OCI-LY7 (cell line): ENCODE measurements around the gene PINK1. TPM values are rescaled to one million over a fixed set of nuclear protein-coding genes. Genes with fewer than 3 reads are reported as not detected.

Source experiments
- BruUV-seq: library from RNA; stranded (reverse); fragments of 400-500 nt; replicated peaks from 2 replicates; lab custom pipeline; 2021; lab: Mats Ljungman, UMichigan
- CTCF ChIA-PET: fragments of 300-600 bp; sonication (Branson Sonifier 250); formaldehyde crosslinking; loops from one replicate; lab custom pipeline; 2022; ENCODE audit warnings: antibody characterized with exemption; ENCODE audit not compliant: unreplicated experiment; lab: Charles Lee
- POLR2A ChIA-PET: fragments of 300-600 bp; sonication (Branson Sonifier 250); formaldehyde crosslinking; loops from one replicate; lab custom pipeline; 2022; ENCODE audit warnings: antibody characterized with exemption; lab: Charles Lee
- DNase-seq: peaks from one replicate; pipeline ENCODE4 v3.0.0-alpha.2; 2015; ENCODE audit warnings: low spot score
- H2AFZ ChIP-seq: fragments of 200-600 bp; sonication (generic), shearing (Covaris generic); 2 replicates; pipeline ENCODE4 v1.6.1; 2014; ENCODE audit warnings: mild to moderate bottlenecking, antibody characterized with exemption, low read length, moderate library complexity
- H3K27ac ChIP-seq: fragments of 200-600 bp; sonication (generic); 2 replicates; pipeline ENCODE4 v1.5.1; 2014; ENCODE audit warnings: mixed run types, low read depth, mild to moderate bottlenecking, moderate library complexity, low read length, inconsistent platforms; ENCODE audit not compliant: poor library complexity, severe bottlenecking
- H3K36me3 ChIP-seq: fragments of 200-600 bp; sonication (generic); 2 replicates; pipeline ENCODE4 v1.6.1; 2014; ENCODE audit warnings: mild to moderate bottlenecking, antibody characterized with exemption, low read length, moderate library complexity, mixed read lengths; ENCODE audit not compliant: insufficient read depth
- H3K4me1 ChIP-seq: fragments of 200-600 bp; sonication (generic); 2 replicates; pipeline ENCODE4 v1.5.1; 2014; ENCODE audit warnings: mild to moderate bottlenecking, low read length; ENCODE audit not compliant: insufficient read depth, poor library complexity, severe bottlenecking
- H3K4me2 ChIP-seq: fragments of 200-600 bp; sonication (generic); 2 replicates; pipeline ENCODE4 v1.6.1; 2014; ENCODE audit warnings: mild to moderate bottlenecking, low read length
- H3K4me3 ChIP-seq: fragments of 200-600 bp; sonication (generic); 2 replicates; pipeline ENCODE4 v1.5.1; 2014; ENCODE audit warnings: mild to moderate bottlenecking, low read depth, low read length; ENCODE audit not compliant: poor library complexity, severe bottlenecking
- H3K79me2 ChIP-seq: fragments of 200-600 bp; sonication (generic); 2 replicates; pipeline ENCODE4 v1.6.1; 2016; ENCODE audit warnings: low read depth, mild to moderate bottlenecking, low read length, moderate library complexity, mixed read lengths; ENCODE audit not compliant: insufficient read depth
- H3K9me2 ChIP-seq: fragments of 200-600 bp; sonication (generic); 2 replicates; pipeline ENCODE4 v1.6.1; 2016; ENCODE audit warnings: mild to moderate bottlenecking, low read length, mixed read lengths; ENCODE audit not compliant: insufficient read depth
- H3K9me3 ChIP-seq: fragments of 200-600 bp; sonication (generic); 2 replicates; pipeline ENCODE4 v1.6.1; 2014; ENCODE audit warnings: mild to moderate bottlenecking, mixed run types, low read length, mixed read lengths
- H4K20me1 ChIP-seq: fragments of 200-600 bp; sonication (generic); 2 replicates; pipeline ENCODE4 v1.6.1; 2014; ENCODE audit warnings: mild to moderate bottlenecking, antibody characterized with exemption, low read length, moderate library complexity, mixed read lengths; ENCODE audit not compliant: insufficient read depth
- CTCF ChIP-seq: fragments of 200-600 bp; sonication (generic); conservative IDR thresholded peaks from 2 replicates; pipeline ENCODE4 v1.5.1; 2014; ENCODE audit warnings: mild to moderate bottlenecking, antibody characterized with exemption, low read length, moderate library complexity, mixed read lengths
- EZH2phosphoT487 ChIP-seq: fragments of 200-600 bp; sonication (generic); IDR thresholded peaks from 2 replicates; pipeline ENCODE4 v1.6.1; 2018; ENCODE audit warnings: low read depth, borderline replicate concordance, mild to moderate bottlenecking, mixed run types, antibody characterized with exemption, low read length, moderate library complexity, mixed read lengths
- intact Hi-C: fragments of 100-400 bp; cut with micrococcal nuclease; formaldehyde crosslinking; loops from one replicate; pipeline ENCODE4 v1.10.0; 2022; ENCODE audit not compliant: unreplicated experiment
- total RNA-seq, 2 experiments: library from RNA; depleted of rRNA in 1 of 2; stranded (reverse); fragments of >200 nt in 1 of 2; shearing (Covaris generic) in 1 of 2; gene quantifications; 2 replicates each; pipeline ENCODE4 v1.2.3, GENCODE V29; 2014 to 2022

PINK1 gene
- total RNA-seq, 2 experiments from 2014 or later, result 8.9 to 13.4 TPM

DNA sequence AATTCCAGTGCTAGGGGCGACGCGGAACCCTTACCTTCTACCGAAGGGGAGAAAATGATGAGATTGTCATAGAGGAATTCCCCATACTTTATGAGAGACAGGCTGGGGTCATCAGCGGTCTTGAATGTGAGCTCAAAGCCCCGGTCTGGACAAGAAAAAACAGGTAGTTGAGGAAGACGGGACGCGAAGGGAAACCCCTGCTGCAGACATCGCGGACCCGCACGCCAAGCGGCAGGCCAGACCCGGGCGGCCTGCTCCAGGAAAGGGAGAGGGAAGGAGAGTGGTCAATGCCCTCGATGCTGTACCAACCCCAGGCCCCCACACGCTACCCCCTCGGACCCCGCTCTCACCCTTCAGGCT is 27.6 kb downstream of the PINK1 start:
- Histone ChIP-seq H3K79me2 (peaks cover 40% of the 10 kb centered on the region), H3K4me3 (peak overlapping the region; percentile 94), H3K36me3 (peaks cover 44% of the 10 kb centered on the region), H3K4me1 (peaks cover 26% of the 10 kb centered on the region), H4K20me1 (peaks cover 10% of the 10 kb centered on the region; the same call in 1 of the 2 replicates), H3K9me2 (no peaks in the 10 kb centered on the region), H2AFZ (peak overlapping the region; percentile 43; the same call in 1 of the 2 replicates), H3K4me2 (peak overlapping the region; percentile 98), H3K9me3 (no peaks in the 10 kb centered on the region), H3K27ac (peak overlapping the region; percentile 35)
- TF ChIP-seq CTCF, result no peak
- TF ChIP-seq EZH2phosphoT487, result no peak
- CTCF ChIA-PET, result interaction anchor here (0.6 to 0.7 kb wide), 2 partner anchors 27 to 195 kb away, joined by 3 to 5 read pairs; no protein-coding TSS in a partner anchor
- no TSS peak for BruUV-seq
- DNase-seq, result peak; percentile 43
- intact Hi-C loops, result loop anchor here (2.0 kb wide), 1 partner anchor 26 kb away; no protein-coding TSS in a partner anchor
- POLR2A ChIA-PET, result interaction anchor here (0.6 to 2.0 kb wide), 6 partner anchors 11 to 517 kb away, joined by 3 to 10 read pairs (median 4); partner anchors contain the start of gene PINK1

- Histone ChIP-seq H3K4me3 (peak within 1 kb of the TSS; percentile 94), H3K36me3 (peaks cover 38% of the 10 kb centered on the region), H3K9me2 (no peaks in the 10 kb centered on the region), H4K20me1 (peaks cover 10% of the 10 kb centered on the region; the same call in 1 of the 2 replicates), H3K4me1 (peaks cover 32% of the 10 kb centered on the region), H2AFZ (peak within 1 kb of the TSS; percentile 45; the same call in 1 of the 2 replicates), H3K4me2 (peak within 1 kb of the TSS; percentile 98), H3K9me3 (no peaks in the 10 kb centered on the region), H3K79me2 (peaks cover 39% of the 10 kb centered on the region), H3K27ac (peak within 1 kb of the TSS; percentile 37)
- CTCF ChIA-PET, result interaction anchor here (0.7 to 1.0 kb wide), 3 partner anchors 21 to 196 kb away, joined by 3 read pairs; no protein-coding TSS in a partner anchor
- POLR2A ChIA-PET, result interaction anchor here (0.6 to 2.0 kb wide), 6 partner anchors 11 to 979 kb away, joined by 3 to 10 read pairs (median 4); partner anchors contain the start of gene PINK1
- TF ChIP-seq EZH2phosphoT487 (no peak), CTCF (peak; percentile 62)
- BruUV-seq, result TSS peak; percentile 96
- intact Hi-C loops, result loop anchor here (2.0 kb wide), 1 partner anchor 27 kb away; no protein-coding TSS in a partner anchor
- peak; percentile 99 for DNase-seq
Measured at GRCh38 chr1:20661207-20662109, 28.2 kb downstream of the PINK1 start, which contains the start of gene DDOST. DDOST (minus strand) TSS chr1:20661369; CDS start chr1:20661350, 19 bp downstream.
